ENCODE data around the gene DGCR8. TPM values are rescaled to one million over a fixed set of nuclear protein-coding genes. Genes with fewer than 3 reads are reported as not detected.
A peak's percentile ranks its signal among the peaks of the same experiment; 100 is the strongest.

DGCR8 gene
- total and polyA plus RNA-seq, 4 donors, result 13.2 to 38.4 (median 26.2) TPM

DNA sequence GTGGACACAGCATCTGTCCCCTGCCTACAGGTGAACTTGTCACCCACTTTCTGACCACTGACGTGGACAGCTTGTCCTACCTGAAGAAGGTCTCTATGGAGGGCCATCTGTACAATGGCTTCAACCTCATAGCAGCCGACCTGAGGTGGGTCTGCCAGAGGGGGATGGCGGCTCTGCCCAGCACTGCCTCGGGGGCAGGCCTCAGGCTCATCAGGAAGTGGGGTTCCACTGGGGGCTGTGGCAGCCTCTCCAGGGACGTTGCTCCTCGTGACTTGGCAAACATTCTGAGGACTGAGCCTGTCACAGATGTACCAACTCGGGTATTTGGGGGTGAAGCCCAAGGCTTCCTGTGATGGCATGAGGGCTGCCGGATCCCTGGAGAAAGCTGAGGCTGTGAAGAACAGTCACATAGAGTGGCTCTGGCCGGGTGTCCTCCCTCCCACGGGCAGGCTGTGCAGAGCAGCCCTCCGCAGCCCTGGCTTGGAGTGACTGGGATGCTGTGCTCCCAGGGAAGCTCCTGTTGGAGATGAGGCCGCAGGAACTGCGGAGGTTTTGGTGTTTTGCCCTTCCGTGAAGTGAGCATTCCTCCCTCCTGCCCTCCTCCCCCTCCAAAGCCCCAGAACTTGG is 26.5 kb upstream of the DGCR8 start:
- H3K27me3 ChIP-seq (ENCODE audit: control insufficient read depth in 3 of 3, insufficient read depth in 3 of 3, low read length in 2 of 3), result no peaks in the 10 kb centered on the region
- DNase-seq, result no peak
- TF ChIP-seq, protein P1, sequence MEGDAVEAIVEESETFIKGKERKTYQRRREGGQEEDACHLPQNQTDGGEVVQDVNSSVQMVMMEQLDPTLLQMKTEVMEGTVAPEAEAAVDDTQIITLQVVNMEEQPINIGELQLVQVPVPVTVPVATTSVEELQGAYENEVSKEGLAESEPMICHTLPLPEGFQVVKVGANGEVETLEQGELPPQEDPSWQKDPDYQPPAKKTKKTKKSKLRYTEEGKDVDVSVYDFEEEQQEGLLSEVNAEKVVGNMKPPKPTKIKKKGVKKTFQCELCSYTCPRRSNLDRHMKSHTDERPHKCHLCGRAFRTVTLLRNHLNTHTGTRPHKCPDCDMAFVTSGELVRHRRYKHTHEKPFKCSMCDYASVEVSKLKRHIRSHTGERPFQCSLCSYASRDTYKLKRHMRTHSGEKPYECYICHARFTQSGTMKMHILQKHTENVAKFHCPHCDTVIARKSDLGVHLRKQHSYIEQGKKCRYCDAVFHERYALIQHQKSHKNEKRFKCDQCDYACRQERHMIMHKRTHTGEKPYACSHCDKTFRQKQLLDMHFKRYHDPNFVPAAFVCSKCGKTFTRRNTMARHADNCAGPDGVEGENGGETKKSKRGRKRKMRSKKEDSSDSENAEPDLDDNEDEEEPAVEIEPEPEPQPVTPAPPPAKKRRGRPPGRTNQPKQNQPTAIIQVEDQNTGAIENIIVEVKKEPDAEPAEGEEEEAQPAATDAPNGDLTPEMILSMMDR (IDR thresholded peaks at IDR 0.05; ENCODE audit: control extremely low read depth, extremely low read depth), result no peak
- H3K27ac ChIP-seq (ENCODE audit: low read depth in 1 of 2, low read length in 1 of 2), result no peak overlapping the region
- no peak overlapping the region for H3K4me3 ChIP-seq
- H3K9me3 ChIP-seq (ENCODE audit: control insufficient read depth in 4 of 4, insufficient read depth in 3 of 4, low read length in 3 of 4), result no peaks in the 10 kb centered on the region
- no peak overlapping the region for H3K9ac ChIP-seq (ENCODE audit: insufficient read depth in 1 of 2, low read length in 2 of 2)
- ATAC-seq (ENCODE audit: insufficient read depth, low FRiP score), result no peak
- WGBS, 2 donors, result 88 to 92% methylated on average over 14 of the region's 14 CpGs
- H3K4me1 ChIP-seq (ENCODE audit: control insufficient read depth in 5 of 5, insufficient read depth in 5 of 5, low read length in 5 of 5), result peaks cover 0 to 9% (median 0%) of the 10 kb centered on the region in 5 donors
- peaks cover 0 to 54% (median 3%) of the 10 kb centered on the region in 4 donors for H3K36me3 ChIP-seq (ENCODE audit: control insufficient read depth in 4 of 4, insufficient read depth in 4 of 4, low read length in 4 of 4)

DNA sequence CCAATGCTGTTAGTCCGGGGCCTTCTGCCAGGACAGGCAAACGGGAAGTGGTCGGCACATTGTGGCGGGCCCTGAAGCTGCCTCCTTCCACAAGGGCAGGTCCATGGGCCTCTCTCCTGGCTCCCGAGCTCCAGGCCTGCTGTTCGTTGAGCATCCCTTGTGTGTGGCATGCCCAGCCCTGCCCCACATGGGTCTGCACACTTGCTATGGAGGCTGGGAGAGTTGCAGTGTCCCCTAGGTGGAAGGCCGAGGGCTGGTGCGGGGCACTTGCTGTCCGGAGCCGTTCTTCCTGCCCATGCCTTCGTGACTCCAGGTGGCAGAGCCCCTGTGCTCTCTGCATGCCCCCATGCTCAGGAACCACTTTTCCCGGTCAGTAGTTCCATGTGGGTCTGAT is 26.0 kb upstream of the DGCR8 start:
- ATAC-seq (ENCODE audit: insufficient read depth, low FRiP score) (no peak), DNase-seq (peak; percentile 26 to 48 (median 29))
- no peak overlapping the region for H3K9ac ChIP-seq (ENCODE audit: insufficient read depth in 1 of 2, low read length in 2 of 2)
- TF ChIP-seq, protein P1 (IDR thresholded peaks at IDR 0.05; ENCODE audit: control extremely low read depth, extremely low read depth), result no peak
- peaks cover 0 to 9% (median 0%) of the 10 kb centered on the region in 5 donors for H3K4me1 ChIP-seq (ENCODE audit: control insufficient read depth in 5 of 5, insufficient read depth in 5 of 5, low read length in 5 of 5)
- H3K36me3 ChIP-seq (ENCODE audit: control insufficient read depth in 4 of 4, insufficient read depth in 4 of 4, low read length in 4 of 4), result peaks cover 0 to 54% (median 3%) of the 10 kb centered on the region in 4 donors
- no peaks in the 10 kb centered on the region for H3K27me3 ChIP-seq (ENCODE audit: control insufficient read depth in 3 of 3, insufficient read depth in 3 of 3, low read length in 2 of 3)
- H3K9me3 ChIP-seq (ENCODE audit: control insufficient read depth in 4 of 4, insufficient read depth in 3 of 4, low read length in 3 of 4), result no peaks in the 10 kb centered on the region
- H3K27ac ChIP-seq (ENCODE audit: low read depth in 1 of 2, low read length in 1 of 2), result no peak overlapping the region
- 86 to 91% methylated on average over 12 of the region's 12 CpGs for WGBS, 2 donors
- no peak overlapping the region for H3K4me3 ChIP-seq

DNA sequence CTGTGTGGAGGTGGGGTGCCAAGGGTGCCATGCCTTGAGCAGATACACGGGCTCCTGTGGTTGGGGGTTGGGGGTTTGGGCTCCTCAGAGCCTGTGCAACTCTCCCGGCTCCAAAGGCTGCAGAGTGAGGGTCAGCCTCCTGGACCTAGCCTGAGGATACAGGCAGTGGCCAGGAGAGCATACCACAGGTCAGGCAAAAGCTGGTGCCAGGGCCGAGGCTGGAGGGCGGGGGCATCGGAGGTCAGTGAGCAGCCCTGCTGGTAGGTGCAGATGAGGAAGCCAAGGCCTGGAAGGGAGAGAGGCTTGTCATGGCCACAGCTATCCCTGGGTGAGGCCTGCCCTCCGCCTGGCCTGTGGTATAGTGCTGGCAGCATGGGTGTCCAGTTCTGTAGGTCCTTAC is 25.6 kb upstream of the DGCR8 start:
- H3K36me3 ChIP-seq (ENCODE audit: control insufficient read depth in 4 of 4, insufficient read depth in 4 of 4, low read length in 4 of 4), result peaks cover 0 to 54% (median 3%) of the 10 kb centered on the region in 4 donors
- ATAC-seq (ENCODE audit: insufficient read depth, low FRiP score) (no peak), DNase-seq (no peak)
- no peak overlapping the region for H3K4me3 ChIP-seq
- WGBS, 2 donors, result 94 to 99% methylated on average over 6 of the region's 6 CpGs
- no peaks in the 10 kb centered on the region for H3K9me3 ChIP-seq (ENCODE audit: control insufficient read depth in 4 of 4, insufficient read depth in 3 of 4, low read length in 3 of 4)
- no peak overlapping the region for H3K27ac ChIP-seq (ENCODE audit: low read depth in 1 of 2, low read length in 1 of 2)
- TF ChIP-seq, protein P1 (IDR thresholded peaks at IDR 0.05; ENCODE audit: control extremely low read depth, extremely low read depth), result no peak
- peaks cover 0 to 9% (median 0%) of the 10 kb centered on the region in 5 donors for H3K4me1 ChIP-seq (ENCODE audit: control insufficient read depth in 5 of 5, insufficient read depth in 5 of 5, low read length in 5 of 5)
- no peaks in the 10 kb centered on the region for H3K27me3 ChIP-seq (ENCODE audit: control insufficient read depth in 3 of 3, insufficient read depth in 3 of 3, low read length in 2 of 3)
- no peak overlapping the region for H3K9ac ChIP-seq (ENCODE audit: insufficient read depth in 1 of 2, low read length in 2 of 2)

DNA sequence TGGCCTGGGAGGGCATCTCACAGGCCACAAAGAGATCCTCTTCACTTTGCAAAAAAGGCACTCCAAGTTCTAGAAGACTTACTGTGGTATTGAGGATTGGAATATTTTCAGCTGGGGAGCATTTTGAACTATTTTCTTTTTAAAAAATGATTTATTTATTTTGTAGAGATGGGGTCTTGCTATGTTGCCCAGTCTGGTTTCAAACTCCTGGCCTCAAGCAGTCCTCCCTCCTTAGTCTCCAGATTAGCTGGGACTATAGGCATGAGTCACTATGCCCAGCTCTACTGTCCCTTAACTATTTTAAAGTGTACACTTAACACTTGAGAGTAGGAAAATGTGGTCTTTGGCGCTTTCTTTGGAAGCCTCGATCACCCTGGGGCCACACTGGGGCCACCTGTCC is 24.9 kb upstream of the DGCR8 start:
- TF ChIP-seq, protein P1 (IDR thresholded peaks at IDR 0.05; ENCODE audit: control extremely low read depth, extremely low read depth), result no peak
- ATAC-seq (ENCODE audit: insufficient read depth, low FRiP score), result no peak
- Histone ChIP-seq H3K9me3 (ENCODE audit: control insufficient read depth in 4 of 4, insufficient read depth in 3 of 4, low read length in 3 of 4) (no peaks in the 10 kb centered on the region), H3K9ac (ENCODE audit: insufficient read depth in 1 of 2, low read length in 2 of 2) (no peak overlapping the region), H3K4me3 (no peak overlapping the region), H3K27me3 (ENCODE audit: control insufficient read depth in 3 of 3, insufficient read depth in 3 of 3, low read length in 2 of 3) (no peaks in the 10 kb centered on the region), H3K4me1 (ENCODE audit: control insufficient read depth in 5 of 5, insufficient read depth in 5 of 5, low read length in 5 of 5) (peaks cover 0 to 9% (median 0%) of the 10 kb centered on the region in 5 donors), H3K36me3 (ENCODE audit: control insufficient read depth in 4 of 4, insufficient read depth in 4 of 4, low read length in 4 of 4) (peaks cover 0 to 54% (median 3%) of the 10 kb centered on the region in 4 donors), H3K27ac (ENCODE audit: low read depth in 1 of 2, low read length in 1 of 2) (no peak overlapping the region)
- no peak for DNase-seq
- WGBS, 2 donors, result 88 to 89% methylated on average over 2 of the region's 2 CpGs

Data from lung (tissue), 12 donors.